Measurements from ENCODE around the gene RPL29.

The RPL29 gene

DNA sequence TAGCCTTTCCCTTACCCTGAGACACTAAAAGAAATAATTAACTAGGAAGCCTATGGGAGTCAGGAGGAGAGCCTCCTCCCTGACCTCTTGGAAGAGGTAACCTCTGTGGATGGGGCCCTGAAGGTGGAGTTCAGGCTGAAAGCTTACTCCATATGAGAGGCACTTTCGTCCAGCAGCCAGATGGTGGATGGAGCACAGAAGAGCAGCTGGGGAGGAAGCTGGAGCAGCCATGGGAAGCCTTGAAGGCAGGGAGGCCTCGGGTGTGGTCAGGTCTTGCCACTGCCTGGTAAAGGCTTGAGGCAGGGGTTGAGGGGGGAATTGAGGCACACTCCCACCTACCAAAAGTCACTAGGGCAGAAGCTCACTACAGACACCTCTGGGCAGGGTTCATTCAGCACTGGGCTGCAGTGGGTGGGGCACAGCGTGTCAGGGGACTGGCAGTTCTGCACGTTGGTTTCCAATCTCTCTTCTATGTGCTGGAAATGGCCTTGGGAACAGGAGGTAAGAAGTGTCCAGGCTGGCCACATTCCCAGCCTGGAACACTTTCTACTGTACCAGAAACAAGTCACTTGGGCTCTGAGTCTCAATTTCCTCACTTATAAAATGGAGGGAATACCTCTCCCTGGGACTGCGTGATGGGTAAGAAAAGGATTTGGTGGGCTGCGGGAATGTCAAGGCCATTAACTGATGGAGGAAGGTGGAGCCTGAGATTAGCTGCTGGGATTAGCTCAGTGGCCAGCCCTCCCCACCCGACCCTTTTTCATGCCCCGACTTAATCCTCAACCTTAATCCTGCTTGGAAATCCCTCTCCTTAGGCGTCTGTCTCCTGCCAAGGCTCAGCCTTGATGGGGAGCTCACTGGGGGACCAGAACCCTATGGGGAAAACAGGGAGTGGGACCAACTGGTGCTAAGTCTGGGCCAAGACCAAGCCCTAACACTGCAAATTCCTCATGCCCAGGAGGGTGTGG is 33.8 kb downstream of the RPL29 start:
- no peak for DNase-seq

- DNase-seq = no peak
These were observed 34.7 kb downstream of the RPL29 start for GRCh38 chr3:51961011-51961410.

GRCh38 chr3:51960386-51960785 is 35.3 kb downstream of the RPL29 start:
- no peak for DNase-seq

GRCh38 chr3:51959651-51960050 is 36.0 kb downstream of the RPL29 start:
- DNase-seq = no peak

- DNase-seq = no peak
These were observed 36.8 kb downstream of the RPL29 start for GRCh38 chr3:51958603-51959521.

- no peak for DNase-seq
These were observed 38.0 kb downstream of the RPL29 start for GRCh38 chr3:51957520-51958205.

GRCh38 chr3:51955893-51956770 is 39.6 kb downstream of the RPL29 start:
- no peak for DNase-seq

GRCh38 chr3:51955175-51955892 is 40.4 kb downstream of the RPL29 start, which contains the start of gene GPR62:
Gene GPR62 (plus strand): TSS chr3:51955381. CDS start chr3:51955653, 272 bp downstream.
- DNase-seq = no peak

- no peak for DNase-seq
These were observed 41.0 kb downstream of the RPL29 start for GRCh38 chr3:51954713-51955112.

GRCh38 chr3:51954105-51954504 is 41.6 kb downstream of the RPL29 start:
- no peak for DNase-seq

DNA sequence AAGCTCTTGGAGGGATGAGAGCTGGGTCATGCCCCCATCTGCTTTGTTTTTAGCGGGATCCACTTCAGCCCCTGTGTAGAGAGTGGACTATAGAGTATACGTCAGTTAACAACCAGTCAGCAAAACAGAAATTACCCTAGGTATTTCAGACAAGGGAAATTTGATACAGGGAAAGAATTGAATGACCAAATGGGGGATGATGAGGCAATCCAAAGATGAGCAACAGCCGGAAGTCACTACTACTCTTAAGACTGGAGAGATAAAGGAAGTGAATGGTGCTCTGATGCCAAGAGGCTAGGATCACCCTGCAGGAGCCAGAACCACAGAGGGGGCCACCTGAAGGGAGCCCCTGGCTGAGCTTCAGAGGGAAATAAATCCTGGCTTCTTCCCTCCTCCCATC is 42.2 kb downstream of the RPL29 start:
- DNase-seq = no peak

- DNase-seq = no peak
These were observed 44.8 kb downstream of the RPL29 start for GRCh38 chr3:51950899-51951298.

DNA sequence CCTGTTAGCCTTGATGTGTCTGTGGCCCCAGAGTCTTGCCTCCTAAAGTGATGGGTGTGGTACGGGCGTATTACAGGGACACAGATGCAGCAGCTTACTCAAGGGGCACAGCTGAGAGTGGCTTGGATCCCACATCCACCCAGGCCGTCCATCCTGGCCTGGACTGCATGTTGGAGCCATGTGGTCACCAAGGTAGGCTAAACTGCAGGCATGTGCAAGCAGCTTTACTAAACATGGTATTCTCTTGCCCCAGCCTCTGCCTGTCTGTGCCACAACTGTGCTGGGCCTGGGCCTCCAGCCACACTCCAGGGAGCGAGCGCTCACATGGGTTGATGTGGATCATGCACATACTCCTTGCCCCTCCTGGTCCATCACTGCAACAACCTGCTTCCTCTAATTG is 46.6 kb downstream of the RPL29 start:
- DNase-seq = no peak

- DNase-seq = no peak
These were observed 47.6 kb downstream of the RPL29 start for GRCh38 chr3:51948016-51948580.

DNA sequence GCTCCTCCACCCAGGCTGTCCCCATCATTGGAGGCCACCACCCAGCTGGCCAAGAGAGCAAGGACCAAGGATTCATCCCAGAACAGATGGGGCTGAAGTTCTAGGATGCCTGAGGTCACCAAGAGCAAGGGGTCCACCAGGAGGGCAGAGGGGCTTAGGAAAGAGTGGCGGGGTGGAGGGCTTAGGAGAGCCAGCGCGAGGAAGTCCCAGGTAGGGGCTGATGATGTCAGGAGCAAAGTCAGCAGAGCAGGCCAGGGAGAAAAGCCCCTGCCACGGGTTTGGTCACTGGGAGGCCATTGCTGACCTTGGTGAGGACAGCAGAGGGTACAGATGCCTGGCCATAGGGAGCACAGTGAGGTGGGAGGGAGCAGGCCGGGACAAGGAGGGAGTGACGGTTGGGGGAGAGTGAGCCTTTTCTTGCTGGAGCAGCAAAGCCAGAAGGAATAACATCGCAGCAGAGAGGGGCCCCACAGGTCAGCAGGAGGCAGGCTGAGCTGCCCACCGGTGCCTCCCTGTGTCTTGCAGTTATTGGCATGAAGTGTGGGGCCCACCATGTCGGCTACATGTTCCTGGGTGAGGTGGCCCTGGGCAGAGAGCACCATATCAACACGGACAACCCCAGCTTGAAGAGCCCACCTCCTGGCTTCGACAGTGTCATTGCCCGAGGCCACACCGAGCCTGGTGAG is 48.3 kb downstream of the RPL29 start:
- DNase-seq = no peak

- no peak for DNase-seq
These were observed 48.9 kb downstream of the RPL29 start for GRCh38 chr3:51946796-51947195.

GRCh38 chr3:51945926-51946705 is 49.6 kb downstream of the RPL29 start:
- DNase-seq = no peak

DNA sequence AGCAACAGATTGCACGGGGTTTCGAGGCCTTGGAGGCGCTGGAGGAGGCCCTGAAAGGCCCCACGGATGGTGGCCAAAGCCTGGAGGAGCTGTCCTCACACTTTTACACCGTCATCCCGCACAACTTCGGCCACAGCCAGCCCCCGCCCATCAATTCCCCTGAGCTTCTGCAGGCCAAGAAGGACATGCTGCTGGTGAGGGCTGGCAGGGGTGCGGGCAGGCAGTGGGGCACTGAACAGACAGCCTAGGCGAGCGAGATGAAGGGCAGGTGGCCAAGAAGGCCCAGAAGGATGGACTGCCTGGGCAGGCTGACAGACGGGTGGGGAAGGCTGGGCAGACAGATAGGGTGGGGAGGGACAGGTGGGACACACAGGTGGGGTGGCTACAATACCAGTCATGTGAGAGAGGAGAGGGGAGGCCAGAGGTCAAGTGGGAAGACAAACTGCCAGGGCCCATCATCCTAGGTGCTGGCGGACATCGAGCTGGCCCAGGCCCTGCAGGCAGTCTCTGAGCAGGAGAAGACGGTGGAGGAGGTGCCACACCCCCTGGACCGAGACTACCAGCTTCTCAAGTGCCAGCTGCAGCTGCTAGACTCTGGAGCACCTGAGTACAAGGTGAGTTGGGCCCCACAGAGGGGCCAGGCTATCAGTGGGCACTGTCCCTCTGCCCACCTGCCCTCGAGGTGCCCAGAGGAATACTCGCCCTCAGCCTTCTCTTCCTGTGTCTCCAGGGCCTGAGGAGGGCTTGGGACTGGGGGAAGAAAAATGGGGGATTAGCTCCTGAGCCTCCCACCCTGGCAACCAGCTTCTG is 50.5 kb downstream of the RPL29 start:
- DNase-seq = no peak
